CD8-positive, alpha-beta memory T cell (primary cell): ENCODE results near the gene CD300LD. TPM values are rescaled to one million over a fixed set of nuclear protein-coding genes. Genes with fewer than 3 reads are reported as not detected.
"Not testable (repeated sequence)": the region's sequence is repeated elsewhere in the genome, so short reads cannot be mapped to it uniquely, and the experiment has no call there.

ENCODE experiments used
- CTCF ChIA-PET: fragments of 350-600 bp; sonication (Branson Sonifier 250); formaldehyde crosslinking; loops from one replicate; lab custom pipeline; 2021; ENCODE audit warnings: antibody characterized with exemption; lab: Charles Lee
- POLR2A ChIA-PET: fragments of 350-600 bp; sonication (Branson Sonifier 250); formaldehyde crosslinking; loops from one replicate; lab custom pipeline; 2021; ENCODE audit warnings: antibody characterized with exemption; lab: Charles Lee
- DNase-seq, 5 donors: peaks; one replicate each; pipeline versions ENCODE4 v3.0.0 to v3.0.0-alpha.2; 2020 to 2022; ENCODE audit warnings: mixed read lengths in 1 of 5
- H3K27ac ChIP-seq: one replicate; pipeline ENCODE4 v1.7.0; 2013; ENCODE audit warnings: low read depth, mild to moderate bottlenecking, low read length, moderate library complexity
- H3K27me3 ChIP-seq: 2 replicates; pipeline ENCODE4 v1.7.0; 2013; ENCODE audit warnings: low read length, mild to moderate bottlenecking; ENCODE audit not compliant: insufficient read depth, poor library complexity, severe bottlenecking
- H3K36me3 ChIP-seq: 2 replicates; pipeline ENCODE4 v1.7.0; 2013; ENCODE audit warnings: mild to moderate bottlenecking, low read length, moderate library complexity; ENCODE audit not compliant: insufficient read depth
- H3K4me1 ChIP-seq: 2 replicates; pipeline ENCODE4 v1.7.0; 2013; ENCODE audit warnings: mild to moderate bottlenecking, low read length, moderate library complexity; ENCODE audit not compliant: insufficient read depth
- H3K4me3 ChIP-seq: 2 replicates; pipeline ENCODE4 v1.7.0; 2013; ENCODE audit warnings: mild to moderate bottlenecking, low read length
- H3K9me3 ChIP-seq: 2 replicates; pipeline ENCODE4 v1.7.0; 2013; ENCODE audit warnings: mild to moderate bottlenecking, low read length
- H3K27ac Mint-ChIP-seq, 8 donors: one replicate each; pipeline ENCODE4 v1.8.0; 2020 to 2021; ENCODE audit warnings: mixed read lengths in 8 of 8, mild to moderate bottlenecking in 6 of 8, inconsistent platforms in 3 of 8, moderate library complexity in 3 of 8
- H3K27me3 Mint-ChIP-seq, 2 donors: one replicate each; pipeline ENCODE4 v1.8.0; 2020 to 2021; ENCODE audit warnings: mixed read lengths in 2 of 2, mild to moderate bottlenecking in 1 of 2, moderate library complexity in 1 of 2
- H3K36me3 Mint-ChIP-seq, 3 donors: one replicate each; pipeline ENCODE4 v1.8.0; 2020 to 2021; ENCODE audit warnings: mixed read lengths in 3 of 3, inconsistent platforms in 1 of 3, mild to moderate bottlenecking in 1 of 3
- H3K4me1 Mint-ChIP-seq, 3 donors: one replicate each; pipeline ENCODE4 v1.8.0; 2020 to 2021; ENCODE audit warnings: mixed read lengths in 3 of 3, inconsistent platforms in 1 of 3, mild to moderate bottlenecking in 1 of 3
- H3K4me3 Mint-ChIP-seq, 7 donors: one replicate each; pipeline ENCODE4 v1.8.0; 2020 to 2021; ENCODE audit warnings: mixed read lengths in 7 of 7, mild to moderate bottlenecking in 6 of 7, moderate library complexity in 4 of 7, inconsistent platforms in 2 of 7
- H3K9me3 Mint-ChIP-seq, 5 donors: one replicate each; pipeline ENCODE4 v1.8.0; 2020 to 2022; ENCODE audit warnings: mixed read lengths in 5 of 5, mild to moderate bottlenecking in 3 of 5, moderate library complexity in 2 of 5, inconsistent platforms in 1 of 5
- polyA plus RNA-seq: library from polyadenylated mRNA; unstranded; fragments of 300-500 nt; fragmentation: Illumina TruSeq; gene quantifications from one replicate; pipeline ENCODE4 v1.2.3, GENCODE V29; 2021
- total RNA-seq, 2 experiments: library from RNA; stranded (reverse); gene quantifications; one replicate each; pipeline ENCODE4 v1.2.3, GENCODE V29; 2021

The CD300LD gene
- total and polyA plus RNA-seq, 3 experiments from 2014 or later = not detected

- Mint-ChIP-seq H3K27me3 (peaks cover 32 to 65% of the 10 kb centered on the region in 2 donors), H3K4me1 (peaks cover 0 to 4% (median 0%) of the 10 kb centered on the region in 3 donors), H3K4me3 (no peak overlapping the region), H3K36me3 (no peaks in the 10 kb centered on the region), H3K27ac (no peak overlapping the region), H3K9me3 (peaks cover 0 to 2% (median 0%) of the 10 kb centered on the region in 5 donors)
- Histone ChIP-seq H3K36me3 (no peaks in the 10 kb centered on the region), H3K9me3 (no peaks in the 10 kb centered on the region), H3K27me3 (no peaks in the 10 kb centered on the region), H3K4me3 (no peak overlapping the region), H3K27ac (no peak overlapping the region), H3K4me1 (no peaks in the 10 kb centered on the region)
- ChIA-PET POLR2A (no interaction called here), CTCF (no interaction called here)
- no peak for DNase-seq
These were observed 41.2 kb upstream of the CD300LD start for GRCh38 chr17:74633326-74633725.

DNA sequence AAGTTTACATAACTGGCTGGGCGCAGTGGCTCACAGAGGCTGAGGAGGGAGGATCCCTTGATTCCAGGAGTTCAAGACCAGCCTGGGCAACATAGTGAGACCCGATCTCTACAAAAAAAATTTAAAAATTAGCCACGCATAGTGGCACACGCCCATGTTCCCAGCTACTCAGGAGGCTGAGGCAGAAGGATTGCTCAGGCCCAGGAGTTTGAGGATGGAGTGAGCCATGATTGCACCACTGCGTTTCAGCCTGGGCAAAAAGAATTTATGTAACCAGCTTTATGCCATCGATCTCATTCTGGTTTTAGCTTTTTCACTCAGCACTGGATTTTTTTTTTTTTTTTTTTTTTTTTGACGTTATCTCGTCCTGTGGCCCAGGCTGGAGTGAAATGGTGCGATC is 40.5 kb upstream of the CD300LD start:
- Mint-ChIP-seq H3K27me3 (peaks cover 37 to 65% of the 10 kb centered on the region in 2 donors), H3K4me3 (no peak overlapping the region), H3K27ac (no peak overlapping the region), H3K36me3 (no peaks in the 10 kb centered on the region), H3K4me1 (peaks cover 0 to 4% (median 0%) of the 10 kb centered on the region in 3 donors), H3K9me3 (peaks cover 0 to 4% (median 0%) of the 10 kb centered on the region in 5 donors)
- H3K36me3 ChIP-seq = no peaks in the 10 kb centered on the region
- H3K27ac ChIP-seq = no peak overlapping the region
- no peaks in the 10 kb centered on the region for H3K9me3 ChIP-seq
- no peak for DNase-seq
- H3K4me1 ChIP-seq = no peaks in the 10 kb centered on the region
- POLR2A ChIA-PET = no interaction called here
- no peak overlapping the region for H3K4me3 ChIP-seq
- CTCF ChIA-PET = no interaction called here
- no peaks in the 10 kb centered on the region for H3K27me3 ChIP-seq

DNA sequence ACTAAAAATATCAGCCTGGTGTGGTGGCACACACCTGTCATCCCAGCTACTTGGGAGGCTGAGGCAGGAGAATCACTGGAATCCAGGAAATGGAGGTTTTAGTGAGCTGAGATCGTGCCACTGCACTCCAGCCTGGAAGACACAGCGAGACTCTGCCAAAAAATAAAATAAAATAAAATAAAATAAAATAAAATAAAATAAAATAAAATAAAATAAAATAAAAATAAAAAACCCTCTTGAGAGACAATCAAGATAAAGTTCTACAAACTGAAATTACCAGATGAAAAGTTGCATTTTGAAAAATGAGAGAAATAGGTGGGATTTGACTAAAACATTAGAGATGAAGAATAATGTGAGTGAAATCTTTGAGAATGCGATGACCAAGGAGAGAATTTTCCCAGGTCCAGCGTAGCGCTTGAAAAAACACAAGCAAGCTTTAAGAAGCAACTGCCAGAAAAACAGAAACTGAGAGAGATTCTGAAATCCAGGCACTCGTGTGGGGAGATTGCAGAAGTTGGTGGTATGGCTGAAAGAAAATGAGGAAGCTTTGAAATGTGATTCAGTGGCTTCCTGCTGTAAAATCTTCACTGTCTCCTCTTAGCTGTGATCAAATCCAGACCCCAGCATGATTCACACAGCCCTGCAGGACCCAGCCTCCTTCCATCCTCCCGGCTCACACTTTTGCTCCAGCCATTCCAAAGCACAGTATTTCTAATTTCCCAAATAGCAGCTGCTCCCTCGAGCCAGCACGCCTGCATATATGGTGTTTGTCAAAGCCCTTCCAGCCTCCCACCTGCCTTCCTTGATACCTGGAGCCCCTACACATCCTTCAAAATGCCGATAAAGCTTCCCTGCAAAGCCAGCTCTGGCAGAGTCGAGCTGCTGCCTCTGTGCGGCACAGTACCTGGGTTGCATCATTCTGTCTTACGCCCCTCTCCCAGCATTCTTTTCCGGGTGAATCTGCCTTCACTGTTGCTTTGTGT is 39.7 kb upstream of the CD300LD start:
- Histone ChIP-seq H3K9me3 (no peaks in the 10 kb centered on the region), H3K4me1 (no peaks in the 10 kb centered on the region), H3K36me3 (no peaks in the 10 kb centered on the region), H3K27ac (no peak overlapping the region), H3K27me3 (no peaks in the 10 kb centered on the region), H3K4me3 (no peak overlapping the region)
- H3K27ac Mint-ChIP-seq = peak overlapping the region in 1 of 8 donors; percentile 17
- no peak overlapping the region for H3K4me3 Mint-ChIP-seq
- peaks cover 0 to 7% (median 3%) of the 10 kb centered on the region in 5 donors for H3K9me3 Mint-ChIP-seq
- peaks cover 39 to 64% of the 10 kb centered on the region in 2 donors for H3K27me3 Mint-ChIP-seq
- ChIA-PET CTCF (no interaction called here), POLR2A (no interaction called here)
- peaks cover 0 to 4% (median 0%) of the 10 kb centered on the region in 3 donors for H3K4me1 Mint-ChIP-seq
- H3K36me3 Mint-ChIP-seq = no peaks in the 10 kb centered on the region
- DNase-seq = no peak

- H3K36me3 Mint-ChIP-seq, H3K27ac ChIP-seq, H3K4me1 Mint-ChIP-seq, H3K4me1 ChIP-seq, H3K4me3 ChIP-seq, H3K27me3 ChIP-seq, DNase-seq, POLR2A ChIA-PET, H3K4me3 Mint-ChIP-seq, H3K9me3 ChIP-seq, CTCF ChIA-PET, H3K36me3 ChIP-seq: not testable (repeated sequence)
- peak overlapping the region in 1 of 8 donors; percentile 1 for H3K27ac Mint-ChIP-seq
- peaks cover 3 to 14% (median 11%) of the 10 kb centered on the region in 5 donors for H3K9me3 Mint-ChIP-seq
- peaks cover 45 to 68% of the 10 kb centered on the region in 2 donors for H3K27me3 Mint-ChIP-seq
These were observed 38.2 kb upstream of the CD300LD start for GRCh38 chr17:74630251-74630650.

- Histone ChIP-seq H3K9me3 (no peaks in the 10 kb centered on the region), H3K27ac (no peak overlapping the region), H3K4me3 (no peak overlapping the region), H3K27me3 (peaks cover 15% of the 10 kb centered on the region), H3K36me3 (no peaks in the 10 kb centered on the region), H3K4me1 (no peaks in the 10 kb centered on the region)
- DNase-seq = no peak
- H3K36me3 Mint-ChIP-seq = peaks cover 0 to 5% (median 0%) of the 10 kb centered on the region in 3 donors
- H3K27ac Mint-ChIP-seq = peak overlapping the region in 1 of 8 donors; percentile 20
- peaks cover 3 to 14% (median 11%) of the 10 kb centered on the region in 5 donors for H3K9me3 Mint-ChIP-seq
- ChIA-PET CTCF (no interaction called here), POLR2A (interaction anchor here (0.6 kb wide), 1 partner anchor 751 kb away, joined by 10 read pairs; no protein-coding TSS in a partner anchor)
- no peak overlapping the region for H3K4me3 Mint-ChIP-seq
- H3K4me1 Mint-ChIP-seq = no peaks in the 10 kb centered on the region
- H3K27me3 Mint-ChIP-seq = peaks cover 43 to 77% of the 10 kb centered on the region in 2 donors
These were observed 33.6 kb upstream of the CD300LD start for GRCh38 chr17:74625661-74626060.

GRCh38 chr17:74624131-74624530 is 32.0 kb upstream of the CD300LD start:
- Histone ChIP-seq H3K4me1 (no peaks in the 10 kb centered on the region), H3K27ac (no peak overlapping the region), H3K4me3 (no peak overlapping the region), H3K27me3 (peaks cover 15% of the 10 kb centered on the region), H3K9me3 (no peaks in the 10 kb centered on the region), H3K36me3 (no peaks in the 10 kb centered on the region)
- ChIA-PET CTCF (no interaction called here), POLR2A (no interaction called here)
- H3K36me3 Mint-ChIP-seq = peaks cover 0 to 5% (median 0%) of the 10 kb centered on the region in 3 donors
- H3K4me1 Mint-ChIP-seq = no peaks in the 10 kb centered on the region
- peaks cover 3 to 14% (median 11%) of the 10 kb centered on the region in 5 donors for H3K9me3 Mint-ChIP-seq
- peaks cover 37 to 77% of the 10 kb centered on the region in 2 donors for H3K27me3 Mint-ChIP-seq
- DNase-seq = no peak
- no peak overlapping the region for H3K27ac Mint-ChIP-seq
- no peak overlapping the region for H3K4me3 Mint-ChIP-seq

DNA sequence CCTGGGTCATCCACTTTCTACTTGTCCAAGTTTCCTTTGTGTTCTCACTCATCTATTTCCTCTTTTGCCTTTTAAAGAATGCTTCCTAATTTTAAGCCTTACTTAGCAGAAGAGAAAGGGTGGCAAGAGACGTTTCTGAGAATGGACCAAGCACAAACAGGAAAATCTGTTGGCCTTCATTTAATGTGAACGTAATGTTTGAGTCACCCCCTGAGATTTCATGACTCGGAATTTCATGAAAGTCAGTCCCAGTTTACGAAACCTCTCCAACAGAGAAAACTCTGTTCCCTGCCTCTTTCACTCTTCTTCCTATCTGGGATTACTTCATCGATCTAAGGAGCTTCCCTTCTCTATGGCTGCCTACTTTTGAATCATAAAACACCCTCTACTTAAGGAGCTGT is 31.6 kb upstream of the CD300LD start, which contains the start of gene CD300E:
Gene CD300E, minus strand, starts transcription at position 46 of the 401 bp plus-strand sequence. CDS start 117 bp downstream, outside the sequence.
- ChIA-PET POLR2A (no interaction called here), CTCF (no interaction called here)
- Histone ChIP-seq H3K27ac (no peak within 1 kb of the TSS), H3K36me3 (no peaks in the 10 kb centered on the region), H3K27me3 (peaks cover 15% of the 10 kb centered on the region), H3K9me3 (no peaks in the 10 kb centered on the region), H3K4me3 (no peak within 1 kb of the TSS), H3K4me1 (no peaks in the 10 kb centered on the region)
- Mint-ChIP-seq H3K4me1 (no peaks in the 10 kb centered on the region), H3K9me3 (peaks cover 3 to 13% (median 11%) of the 10 kb centered on the region in 5 donors), H3K36me3 (peaks cover 0 to 5% (median 0%) of the 10 kb centered on the region in 3 donors), H3K27ac (no peak within 1 kb of the TSS), H3K27me3 (peaks cover 38 to 80% of the 10 kb centered on the region in 2 donors), H3K4me3 (no peak within 1 kb of the TSS)
- no peak for DNase-seq

DNA sequence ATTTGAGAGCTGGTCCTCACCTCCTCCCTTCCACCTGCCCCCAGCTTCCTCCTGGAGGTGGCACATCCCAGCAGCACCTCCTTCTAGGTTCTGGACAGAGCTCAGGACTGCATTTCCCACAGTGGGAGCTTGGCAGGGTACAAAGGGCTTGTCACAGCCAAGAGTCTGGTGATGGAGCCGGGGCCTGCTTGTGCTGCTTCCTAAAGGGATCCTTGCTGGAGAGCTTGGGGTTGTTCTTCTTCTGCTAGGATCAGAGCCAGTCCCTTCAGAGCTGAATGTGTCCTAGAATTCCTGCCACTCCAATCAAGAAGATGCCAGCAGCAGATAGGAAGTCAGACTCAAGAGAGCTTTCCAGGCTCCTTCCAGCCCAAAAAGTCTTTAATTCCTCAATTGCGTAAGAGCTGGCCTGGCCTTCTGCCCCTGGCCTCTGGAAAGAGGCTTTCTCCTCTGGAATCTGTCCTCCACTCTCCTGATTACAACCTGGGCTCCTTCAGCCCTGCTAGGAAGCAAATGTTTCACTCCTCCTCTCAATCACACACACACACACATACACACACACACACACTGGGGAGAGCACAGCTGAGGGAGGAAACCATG is 27.1 kb upstream of the CD300LD start:
- no peaks in the 10 kb centered on the region for H3K36me3 ChIP-seq
- no peak overlapping the region for H3K4me3 ChIP-seq
- H3K27me3 Mint-ChIP-seq = peaks cover 24 to 79% of the 10 kb centered on the region in 2 donors
- no peaks in the 10 kb centered on the region for H3K4me1 ChIP-seq
- DNase-seq = no peak
- H3K4me3 Mint-ChIP-seq = no peak overlapping the region
- CTCF ChIA-PET = no interaction called here
- H3K27ac Mint-ChIP-seq = no peak overlapping the region
- H3K4me1 Mint-ChIP-seq = no peaks in the 10 kb centered on the region
- H3K27ac ChIP-seq = no peak overlapping the region
- peaks cover 13% of the 10 kb centered on the region for H3K27me3 ChIP-seq
- no peaks in the 10 kb centered on the region for H3K9me3 ChIP-seq
- H3K36me3 Mint-ChIP-seq = no peaks in the 10 kb centered on the region
- H3K9me3 Mint-ChIP-seq = peaks cover 0 to 2% (median 0%) of the 10 kb centered on the region in 5 donors
- POLR2A ChIA-PET = no interaction called here
